Peyer's patch (tissue), 4 donors: ENCODE results near the gene ING1. TPM values are rescaled to one million over a fixed set of nuclear protein-coding genes. Genes with fewer than 3 reads are reported as not detected.
A peak's percentile ranks its signal among the peaks of the same experiment; 100 is the strongest.

Experiments
- DNase-seq, 3 donors: peaks; one replicate each; pipeline ENCODE4 v3.0.0-alpha.2; 2017 to 2019
- H3K27ac ChIP-seq, 4 donors: fragments of 200-600 bp; sonication (generic); one replicate each; pipeline ENCODE4 v1.5.1; 2016 to 2019
- H3K27me3 ChIP-seq, 2 donors: fragments of 200-600 bp; sonication (generic); one replicate each; pipeline ENCODE4 v1.5.1; 2019
- H3K36me3 ChIP-seq, 3 donors: fragments of 200-600 bp; sonication (generic); one replicate each; pipeline ENCODE4 v1.5.1; 2016 to 2019
- H3K4me1 ChIP-seq, 4 donors: fragments of 200-600 bp; sonication (generic); one replicate each; pipeline ENCODE4 v1.5.1; 2016 to 2019
- H3K4me3 ChIP-seq, 4 donors: fragments of 200-600 bp; sonication (generic); 1 replicate in 3 of 4; 2 replicates in 1 of 4; pipeline ENCODE4 v1.5.1; 2016 to 2019; ENCODE audit warnings: mild to moderate bottlenecking in 1 of 4
- H3K9me3 ChIP-seq, 4 donors: fragments of 200-600 bp; sonication (generic); one replicate each; pipeline ENCODE4 v1.5.1; 2016 to 2019; ENCODE audit warnings: mild to moderate bottlenecking in 1 of 4
- POLR2A ChIP-seq, 2 donors: fragments of 450-650 bp; IDR thresholded peaks; one replicate each; pipeline ENCODE4 v1.5.1; 2017; ENCODE audit warnings: antibody characterized with exemption in 2 of 2, mild to moderate bottlenecking in 2 of 2, moderate library complexity in 2 of 2
- total RNA-seq, 4 donors: library from RNA; depleted of rRNA; stranded (reverse); fragments of >200 nt; gene quantifications; one replicate each; pipeline ENCODE4 v1.1.0, GENCODE V29; 2016
- TF ChIP-seq, protein P1 (sequence below), 6 experiments: fragments of 450-650 bp in 4 of 6; fragments of 200-600 bp in 2 of 6; sonication (generic) in 1 of 6; IDR thresholded peaks; one replicate each; pipeline ENCODE4 v1.5.1; 2017 to 2019; ENCODE audit warnings: antibody characterized with exemption in 6 of 6, mild to moderate bottlenecking in 3 of 6, moderate library complexity in 1 of 6

Gene ING1
- total RNA-seq, 4 donors from 2014 or later, result 7.4 to 40.4 (median 21.7) TPM

DNA sequence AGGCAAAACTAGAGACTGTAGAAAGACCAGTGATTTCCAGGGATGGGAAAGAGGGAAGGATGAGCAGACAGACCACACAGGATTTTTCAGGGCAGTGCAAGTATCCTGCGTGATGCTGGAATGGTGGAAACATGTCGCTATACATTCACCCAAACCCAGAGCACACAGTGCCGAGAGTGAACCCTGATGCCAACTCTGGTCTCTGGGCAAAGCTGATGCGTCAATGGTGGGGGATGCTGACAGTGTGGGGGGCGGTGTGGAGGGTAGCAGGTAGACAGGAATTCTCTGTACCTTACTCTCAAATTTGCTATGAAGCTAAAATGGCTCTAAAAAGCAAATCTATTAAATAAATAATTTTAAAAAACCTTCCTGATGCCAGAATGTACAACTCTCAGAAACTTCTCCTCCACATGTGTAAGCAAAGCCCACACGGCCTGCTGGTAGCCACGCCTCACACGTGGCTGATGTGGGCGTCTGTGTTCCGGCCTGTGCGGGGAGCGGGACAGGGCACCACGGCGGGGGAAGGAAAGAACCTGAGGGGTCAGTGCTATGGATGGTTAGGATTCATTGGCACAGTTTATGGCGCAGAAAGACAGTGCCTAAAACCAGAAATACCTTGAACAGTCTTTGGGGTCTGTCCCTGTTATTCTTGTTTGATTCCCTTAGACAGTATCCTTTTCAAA lies 31.5 kb upstream of the ING1 start:
- no peak for DNase-seq
- Histone ChIP-seq H3K4me3 (no peak overlapping the region), H3K27me3 (no peaks in the 10 kb centered on the region), H3K9me3 (no peaks in the 10 kb centered on the region), H3K4me1 (peaks cover 0 to 14% (median 2%) of the 10 kb centered on the region in 4 donors), H3K27ac (no peak overlapping the region), H3K36me3 (peaks cover 0 to 62% (median 0%) of the 10 kb centered on the region in 3 donors)
- TF ChIP-seq, protein P1, sequence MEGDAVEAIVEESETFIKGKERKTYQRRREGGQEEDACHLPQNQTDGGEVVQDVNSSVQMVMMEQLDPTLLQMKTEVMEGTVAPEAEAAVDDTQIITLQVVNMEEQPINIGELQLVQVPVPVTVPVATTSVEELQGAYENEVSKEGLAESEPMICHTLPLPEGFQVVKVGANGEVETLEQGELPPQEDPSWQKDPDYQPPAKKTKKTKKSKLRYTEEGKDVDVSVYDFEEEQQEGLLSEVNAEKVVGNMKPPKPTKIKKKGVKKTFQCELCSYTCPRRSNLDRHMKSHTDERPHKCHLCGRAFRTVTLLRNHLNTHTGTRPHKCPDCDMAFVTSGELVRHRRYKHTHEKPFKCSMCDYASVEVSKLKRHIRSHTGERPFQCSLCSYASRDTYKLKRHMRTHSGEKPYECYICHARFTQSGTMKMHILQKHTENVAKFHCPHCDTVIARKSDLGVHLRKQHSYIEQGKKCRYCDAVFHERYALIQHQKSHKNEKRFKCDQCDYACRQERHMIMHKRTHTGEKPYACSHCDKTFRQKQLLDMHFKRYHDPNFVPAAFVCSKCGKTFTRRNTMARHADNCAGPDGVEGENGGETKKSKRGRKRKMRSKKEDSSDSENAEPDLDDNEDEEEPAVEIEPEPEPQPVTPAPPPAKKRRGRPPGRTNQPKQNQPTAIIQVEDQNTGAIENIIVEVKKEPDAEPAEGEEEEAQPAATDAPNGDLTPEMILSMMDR (IDR thresholded peaks at IDR 0.05), result no peak
- TF ChIP-seq POLR2A (IDR thresholded peaks at IDR 0.05), result no peak

DNA sequence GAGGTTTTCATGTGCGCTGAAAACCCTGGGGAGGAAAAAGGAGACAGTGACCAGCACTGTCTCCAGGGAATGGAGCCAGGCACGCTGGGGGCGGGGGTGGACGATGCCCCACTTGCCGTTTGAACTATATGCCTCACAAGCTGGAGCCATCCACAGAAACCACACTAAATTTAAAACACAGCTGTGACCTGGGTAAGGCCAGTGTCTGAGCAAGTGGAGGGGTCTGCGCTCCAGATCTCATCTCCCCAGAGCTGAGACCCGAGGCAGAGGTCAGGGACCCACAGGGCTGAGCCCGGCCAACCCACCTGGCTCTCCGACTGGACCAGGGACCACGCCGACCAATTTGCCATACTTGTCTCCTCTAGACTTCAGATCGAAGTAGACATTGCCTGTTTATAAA lies 30.8 kb upstream of the ING1 start:
- no peak for TF ChIP-seq POLR2A (IDR thresholded peaks at IDR 0.05)
- TF ChIP-seq, protein P1 (IDR thresholded peaks at IDR 0.05), result no peak
- Histone ChIP-seq H3K9me3 (no peaks in the 10 kb centered on the region), H3K4me1 (peaks cover 0 to 14% (median under 1%) of the 10 kb centered on the region in 4 donors), H3K36me3 (peaks cover 0 to 65% (median 0%) of the 10 kb centered on the region in 3 donors), H3K4me3 (no peak overlapping the region), H3K27ac (no peak overlapping the region), H3K27me3 (no peaks in the 10 kb centered on the region)
- peak in 1 of 3 donors; percentile 44 for DNase-seq

DNA sequence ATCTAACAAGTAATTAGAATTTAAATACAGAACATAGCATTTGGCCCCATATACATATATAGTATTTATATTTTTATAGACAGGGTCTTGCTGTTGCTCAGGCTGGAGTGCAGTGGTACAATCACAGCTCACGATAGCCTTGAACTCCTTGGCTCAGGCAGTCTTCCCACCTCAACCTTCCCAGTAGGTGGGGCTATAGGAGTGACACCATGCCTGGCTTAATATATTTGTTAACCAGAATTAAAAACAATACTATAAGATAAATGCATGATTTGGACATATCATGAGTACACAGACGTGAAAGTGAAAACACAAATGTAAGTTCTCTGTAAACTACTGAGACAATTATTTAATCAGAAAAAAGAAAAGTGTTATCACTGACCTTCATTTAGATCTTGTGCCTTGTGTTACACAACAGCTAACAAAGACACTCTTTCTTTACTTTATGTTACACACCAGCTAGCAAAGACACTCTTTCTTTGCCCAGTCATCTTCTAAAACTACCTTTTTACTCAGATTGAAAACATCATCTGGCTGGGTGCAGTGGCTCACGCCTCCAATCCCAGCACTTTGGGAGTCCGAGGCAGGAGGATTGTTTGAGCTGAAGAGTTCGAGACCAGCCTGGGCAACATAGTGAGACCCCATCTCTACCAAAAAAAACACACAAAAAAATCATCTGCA lies 30.2 kb upstream of the ING1 start:
- no peak overlapping the region for H3K27ac ChIP-seq
- peak in 1 of 3 donors; percentile 60 for DNase-seq
- no peaks in the 10 kb centered on the region for H3K27me3 ChIP-seq
- H3K4me1 ChIP-seq, result peaks cover 0 to 14% (median 0%) of the 10 kb centered on the region in 4 donors
- TF ChIP-seq POLR2A (IDR thresholded peaks at IDR 0.05), result no peak
- TF ChIP-seq, protein P1 (IDR thresholded peaks at IDR 0.05), result peak in 4 of 6 experiments; percentile 26 to 65 (median 62)
- H3K9me3 ChIP-seq, result no peaks in the 10 kb centered on the region
- peaks cover 0 to 66% (median 0%) of the 10 kb centered on the region in 3 donors for H3K36me3 ChIP-seq
- H3K4me3 ChIP-seq, result no peak overlapping the region

DNA sequence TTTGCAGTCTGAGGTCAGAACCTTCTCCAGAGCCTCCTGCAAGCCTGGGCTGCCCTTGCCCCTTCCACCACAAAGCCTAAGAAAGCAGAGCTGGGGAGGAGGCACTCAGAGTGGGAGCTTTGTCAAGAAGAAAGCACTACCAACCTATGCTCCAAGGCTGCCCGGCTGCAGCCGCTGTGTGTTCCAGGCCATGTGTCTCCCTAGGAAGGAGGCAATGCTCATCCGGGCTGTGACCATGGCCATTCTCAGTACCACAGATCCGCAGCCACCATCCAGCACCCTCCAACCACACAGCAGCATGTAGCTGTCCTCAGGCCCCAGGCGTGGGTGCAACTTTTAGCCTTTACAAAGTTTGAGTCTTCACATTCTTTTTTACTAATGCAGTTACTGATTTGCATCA lies 29.6 kb upstream of the ING1 start:
- no peak for TF ChIP-seq POLR2A (IDR thresholded peaks at IDR 0.05)
- TF ChIP-seq, protein P1 (IDR thresholded peaks at IDR 0.05), result no peak
- Histone ChIP-seq H3K4me1 (peaks cover 0 to 14% (median 0%) of the 10 kb centered on the region in 4 donors), H3K36me3 (peaks cover 0 to 62% (median 0%) of the 10 kb centered on the region in 3 donors), H3K27ac (peak overlapping the region in 2 of 4 donors; percentile 73 to 77), H3K27me3 (no peaks in the 10 kb centered on the region), H3K4me3 (no peak overlapping the region), H3K9me3 (no peaks in the 10 kb centered on the region)
- peak in 1 of 3 donors; percentile 37 for DNase-seq

DNA sequence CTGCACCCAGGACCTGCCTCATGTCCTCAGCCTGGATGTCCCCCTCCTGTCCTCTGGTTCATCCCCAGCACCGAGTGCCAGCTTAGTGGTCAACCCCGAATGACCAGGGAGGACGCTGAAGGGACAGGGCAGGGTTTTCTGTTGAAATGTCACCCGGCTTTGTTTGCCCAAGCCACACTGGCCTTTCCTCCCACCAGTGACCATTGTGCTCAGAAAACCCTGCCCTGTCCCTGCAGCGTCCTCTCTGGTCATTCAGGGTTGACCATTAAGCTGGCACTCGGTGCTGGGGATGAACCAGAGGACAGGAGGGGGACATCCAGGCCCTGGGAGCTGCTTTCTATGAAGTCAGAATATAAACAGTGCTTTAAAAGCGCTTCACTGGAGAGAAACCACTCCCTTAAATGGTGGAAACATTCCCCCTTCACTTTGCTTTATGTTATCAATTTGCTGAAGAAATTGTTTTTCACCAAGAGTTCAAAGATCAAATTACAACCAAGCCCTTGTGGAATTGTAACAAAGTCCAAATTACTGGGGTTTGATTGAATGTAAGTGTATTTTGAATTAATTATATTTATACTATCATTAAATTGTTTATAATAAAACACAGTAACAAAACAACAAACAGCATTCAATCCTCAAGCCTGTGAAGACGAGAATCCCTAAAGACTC lies 29.0 kb upstream of the ING1 start:
- H3K27ac ChIP-seq, result peak overlapping the region in 3 of 4 donors; percentile 15 to 77 (median 73)
- DNase-seq, result peak in 1 of 3 donors; percentile 45
- no peaks in the 10 kb centered on the region for H3K9me3 ChIP-seq
- peaks cover 0 to 14% (median 0%) of the 10 kb centered on the region in 4 donors for H3K4me1 ChIP-seq
- H3K27me3 ChIP-seq, result no peaks in the 10 kb centered on the region
- peak overlapping the region in 1 of 4 donors; percentile 5 for H3K4me3 ChIP-seq
- peaks cover 0 to 57% (median 0%) of the 10 kb centered on the region in 3 donors for H3K36me3 ChIP-seq
- TF ChIP-seq POLR2A (IDR thresholded peaks at IDR 0.05), result no peak
- TF ChIP-seq, protein P1 (IDR thresholded peaks at IDR 0.05), result peak in 1 of 6 experiments; percentile 6
